NCI-H146 treated with DMSO at 0.1 percent for 48 hours (cell line): ENCODE data around the gene QRFPR.
"Not testable (repeated sequence)": the region's sequence is repeated elsewhere in the genome, so short reads cannot be mapped to it uniquely, and the experiment has no call there.

Experiments
- DNase-seq: peaks from one replicate; lab custom pipeline; 2025; ENCODE audit not compliant: unreplicated experiment; lab: John Stamatoyannopoulos, UW

The QRFPR gene

GRCh38 chr4:121380776-121381462 lies at the start of gene QRFPR:
Gene QRFPR (minus strand): TSS chr4:121381018. CDS start chr4:121380647, 371 bp downstream.
- DNase-seq, result no peak

- no peak for DNase-seq
Measured at GRCh38 chr4:121428721-121429120, 47.9 kb upstream of the QRFPR start.

- no peak for DNase-seq
Measured at GRCh38 chr4:121421594-121421993, 40.8 kb upstream of the QRFPR start.

GRCh38 chr4:121411151-121411744 lies 30.4 kb upstream of the QRFPR start:
- no peak for DNase-seq

DNA sequence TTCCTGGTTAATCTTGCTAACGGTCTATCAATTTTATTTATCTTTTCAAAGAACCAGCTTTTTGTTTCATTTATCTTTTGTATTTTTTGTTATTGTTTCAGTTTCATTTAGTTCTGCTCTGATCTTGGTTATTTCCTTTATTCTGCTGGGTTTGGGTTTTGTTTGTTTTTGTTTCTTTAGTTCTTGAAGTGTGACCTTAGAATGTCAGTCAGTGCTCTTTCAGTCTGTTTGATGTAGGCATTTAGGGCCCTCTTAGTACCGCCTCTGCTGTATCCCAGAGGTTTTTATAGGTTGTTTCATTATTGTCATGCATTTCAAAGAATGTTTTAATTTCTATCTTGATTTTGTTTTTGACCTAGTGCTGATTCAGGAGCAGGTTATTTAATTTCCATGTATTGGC lies 27.7 kb upstream of the QRFPR start:
- not testable (repeated sequence) for DNase-seq

DNA sequence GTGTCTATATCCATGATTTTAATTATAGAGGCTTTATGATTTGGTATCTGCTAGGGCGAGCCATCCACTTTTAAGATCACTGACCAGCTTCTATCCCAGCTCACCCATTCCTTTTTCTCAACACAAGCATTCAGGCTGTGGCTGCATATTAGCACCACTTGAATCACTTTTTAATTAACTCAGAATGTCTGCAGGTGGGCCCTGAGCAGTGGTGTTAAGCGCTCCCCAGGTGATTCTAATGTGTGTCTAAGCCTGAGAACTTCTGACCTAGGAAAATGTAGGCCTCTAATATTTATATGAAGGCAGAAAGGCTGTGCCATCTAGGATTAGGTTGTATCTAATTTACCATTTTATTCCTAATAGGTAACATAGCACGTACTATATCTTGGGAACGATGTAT lies 19.8 kb upstream of the QRFPR start:
- no peak for DNase-seq

DNA sequence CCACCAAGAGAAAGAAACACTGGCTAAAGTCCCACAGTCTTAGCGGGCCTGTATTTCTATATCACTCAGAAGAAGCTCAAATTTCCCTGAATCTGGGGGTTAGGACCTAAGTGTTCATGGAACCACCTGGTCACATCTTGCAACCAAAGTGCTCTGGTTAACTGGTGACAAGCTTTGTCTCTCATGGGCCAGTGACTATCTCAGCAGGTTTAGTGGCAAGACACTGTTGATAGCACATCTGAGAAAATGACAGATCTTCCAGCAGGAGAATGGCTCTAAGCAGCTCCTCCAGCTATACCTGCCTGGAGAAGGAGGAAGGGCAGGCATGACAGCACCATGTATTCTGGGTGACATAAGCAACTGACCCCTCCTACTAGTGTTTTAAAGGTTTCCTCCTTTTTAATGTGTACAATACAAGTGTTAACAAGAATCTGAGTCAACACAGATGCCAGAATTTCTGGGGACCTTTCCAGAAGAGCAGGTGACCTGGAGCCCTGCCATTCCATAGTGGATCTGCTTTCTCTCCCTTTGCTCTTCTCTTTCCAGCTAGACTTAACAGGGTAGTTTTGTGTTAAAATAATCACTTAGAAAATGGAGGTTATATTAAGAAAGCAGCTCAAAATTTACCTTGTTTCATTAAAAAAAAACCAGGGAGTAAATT lies 17.3 kb upstream of the QRFPR start:
- no peak for DNase-seq

DNA sequence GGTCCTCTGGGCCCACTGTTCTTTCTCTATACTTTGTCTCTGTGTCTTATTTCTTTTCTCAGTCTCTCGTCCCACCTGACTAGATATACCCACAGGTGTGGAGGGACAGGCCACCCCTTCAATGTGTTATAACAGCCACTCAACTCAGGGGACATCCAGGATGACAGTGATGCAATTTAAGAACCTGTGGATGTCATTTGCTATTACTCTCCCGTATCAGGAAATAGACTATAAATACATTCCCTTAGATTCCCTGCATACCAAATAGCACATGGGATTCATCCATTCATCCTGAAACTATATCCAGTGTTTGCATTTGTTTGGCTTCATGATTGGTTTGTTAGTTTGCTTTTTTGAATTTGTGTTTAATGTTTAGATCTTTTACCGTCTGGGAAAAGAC lies 16.6 kb upstream of the QRFPR start:
- DNase-seq, result no peak

DNA sequence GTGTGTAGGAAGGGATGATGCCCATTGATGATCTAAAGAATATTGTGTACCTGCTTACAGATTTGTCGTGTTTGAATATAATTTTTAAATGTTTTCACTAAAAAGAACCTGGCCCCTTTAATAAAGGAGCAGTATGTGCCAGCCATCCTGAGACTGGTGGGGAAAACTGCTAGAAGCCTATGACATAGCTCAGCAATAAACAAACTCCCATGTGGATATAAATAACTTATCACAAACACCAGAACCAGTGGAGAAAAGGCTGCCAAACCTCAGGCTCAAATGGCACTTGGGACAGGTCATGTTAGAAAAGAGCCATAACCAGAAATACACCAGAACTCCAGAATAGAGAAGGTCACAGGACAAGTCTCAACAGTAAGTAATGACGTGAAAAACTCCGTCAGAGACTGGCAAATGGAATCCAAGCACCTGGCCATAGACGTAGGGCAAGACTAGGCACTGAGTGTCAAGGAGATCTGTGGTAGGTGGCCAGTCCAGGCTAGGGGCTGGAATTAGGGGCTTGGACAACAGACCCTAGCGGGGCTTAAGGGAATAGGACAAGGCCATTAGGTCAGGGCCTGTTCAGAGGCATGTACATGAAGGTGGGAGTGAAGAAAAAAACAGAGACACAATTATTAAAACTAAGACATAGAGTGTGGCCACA lies 11.7 kb upstream of the QRFPR start:
- no peak for DNase-seq

- DNase-seq, result no peak
Measured at GRCh38 chr4:121390335-121390734, 9.5 kb upstream of the QRFPR start.

DNA sequence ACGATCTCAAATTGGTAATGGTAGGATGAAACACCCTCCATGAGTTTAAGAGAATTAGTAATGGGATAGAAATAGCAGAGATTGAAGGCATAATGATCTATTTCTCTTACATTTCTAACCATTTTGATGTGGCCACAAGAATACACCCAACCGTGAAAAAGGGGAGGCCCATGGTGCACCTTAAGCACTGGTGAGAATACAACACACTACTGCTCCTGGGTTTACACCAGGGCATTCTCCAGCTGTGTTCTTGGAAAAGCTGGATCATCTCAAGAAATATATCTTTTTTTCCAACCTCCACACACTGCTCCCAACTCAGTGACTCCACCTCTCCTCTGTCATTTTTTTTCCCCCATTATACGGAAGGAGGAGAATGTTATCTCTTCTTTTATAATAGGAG lies 1.5 kb downstream of the QRFPR start:
- DNase-seq, result no peak

DNA sequence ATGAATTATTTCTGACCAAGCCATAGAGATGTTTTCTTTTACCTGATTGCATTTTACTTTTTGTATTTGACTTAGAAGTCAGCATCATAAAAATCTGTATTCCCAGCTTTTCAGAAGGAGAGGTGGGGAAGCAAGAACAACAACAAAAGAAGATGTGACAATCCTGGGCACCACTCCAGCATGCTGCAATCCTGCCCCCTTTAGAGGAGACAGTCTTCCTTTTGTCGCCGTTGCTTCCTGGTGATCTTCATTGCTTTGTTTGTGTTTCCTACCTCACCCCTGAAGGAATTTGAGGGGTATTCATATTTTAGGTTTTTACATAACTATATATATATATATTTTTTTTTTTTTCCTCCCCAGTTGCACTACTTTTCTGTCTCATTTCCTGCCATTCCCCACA lies 3.7 kb downstream of the QRFPR start:
- no peak for DNase-seq

DNA sequence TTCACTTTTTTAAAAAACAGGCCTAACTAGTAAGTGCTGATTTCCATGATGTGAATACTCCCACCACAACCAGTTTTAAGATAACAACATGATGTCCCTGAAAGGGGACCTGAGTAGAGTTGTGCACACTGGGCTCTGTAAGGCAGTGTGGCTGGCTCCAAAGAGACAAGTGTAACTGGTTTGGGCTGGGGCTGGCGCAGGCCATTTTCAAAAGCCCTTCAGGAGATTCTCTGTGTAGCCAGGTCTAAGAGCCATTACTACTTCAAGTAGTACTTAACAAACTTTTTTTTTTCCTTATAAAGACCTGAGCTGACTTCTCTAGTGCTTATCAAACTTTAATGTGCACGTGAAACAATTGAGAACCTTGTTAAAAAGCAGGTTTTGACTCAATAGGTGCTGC lies 4.3 kb downstream of the QRFPR start:
- DNase-seq, result no peak

GRCh38 chr4:121376097-121376496 lies 4.7 kb downstream of the QRFPR start:
- DNase-seq, result no peak

GRCh38 chr4:121375262-121375661 lies 5.6 kb downstream of the QRFPR start:
- no peak for DNase-seq

- DNase-seq, result no peak
Measured at GRCh38 chr4:121373841-121374240, 7.0 kb downstream of the QRFPR start.

DNA sequence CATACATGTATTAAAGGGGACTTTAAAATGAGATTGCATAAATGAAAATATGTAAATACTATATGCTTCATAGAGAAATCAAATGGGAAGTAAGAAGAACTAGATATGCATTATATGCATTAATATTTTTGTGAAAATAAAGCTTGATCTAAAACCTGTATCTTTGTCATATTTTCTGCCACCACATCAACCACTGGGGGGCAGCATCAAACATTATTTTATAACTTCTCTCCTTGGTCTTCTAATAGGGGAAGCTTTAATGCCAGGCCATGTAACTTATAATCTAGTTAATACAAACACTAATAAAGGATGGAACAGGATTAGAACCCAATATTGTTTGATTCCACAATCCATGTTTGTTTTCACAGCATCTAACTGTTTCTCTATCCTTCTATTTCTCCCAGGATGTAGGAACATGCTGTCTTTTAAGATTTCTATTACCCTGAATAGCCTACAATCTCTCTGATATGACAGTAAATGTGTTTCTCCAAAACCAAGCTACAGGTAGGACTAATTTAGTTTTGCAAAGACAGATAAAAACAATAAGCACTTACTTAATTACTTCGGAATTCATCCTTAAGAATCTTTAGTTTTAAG lies 10.0 kb downstream of the QRFPR start:
- no peak for DNase-seq

DNA sequence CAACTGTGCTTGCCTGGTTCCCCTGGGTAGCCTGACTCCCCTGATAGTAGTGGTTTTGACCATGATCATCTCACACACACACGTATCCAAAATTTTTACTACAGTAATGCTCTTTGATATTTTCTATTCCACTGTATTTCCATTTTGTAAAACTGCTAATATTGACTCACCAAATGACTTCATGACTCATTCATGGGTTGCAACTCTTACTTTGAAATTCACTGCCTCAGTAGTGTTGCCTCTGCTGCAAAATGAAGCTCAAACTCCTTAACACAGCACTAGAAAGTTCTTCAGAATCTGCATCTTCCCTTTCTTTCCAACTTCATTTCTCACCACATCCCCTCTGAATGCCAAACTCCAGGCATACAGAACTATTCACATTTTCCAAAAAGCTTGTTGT lies 20.3 kb downstream of the QRFPR start:
- no peak for DNase-seq

GRCh38 chr4:121358473-121358872 lies 22.3 kb downstream of the QRFPR start:
- DNase-seq, result no peak

DNA sequence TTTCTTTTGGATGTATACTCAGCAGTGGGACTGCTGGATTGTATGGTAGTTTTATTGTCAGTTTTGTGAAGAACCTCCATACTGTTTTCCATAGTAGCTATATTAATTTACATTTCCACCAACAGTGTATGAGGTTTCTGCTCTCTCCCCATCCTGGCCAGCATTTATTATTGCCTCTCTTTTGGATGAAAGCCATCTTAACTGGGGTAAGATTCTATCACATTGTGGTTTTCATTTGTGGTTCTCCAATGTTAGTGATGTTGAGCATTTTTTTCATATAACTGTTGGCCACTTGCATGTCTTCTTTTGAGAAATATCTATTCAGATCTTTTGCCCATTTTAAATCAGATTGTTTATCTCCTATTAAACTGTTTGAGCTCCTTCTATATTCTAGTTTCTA lies 27.6 kb downstream of the QRFPR start:
- DNase-seq, result no peak

DNA sequence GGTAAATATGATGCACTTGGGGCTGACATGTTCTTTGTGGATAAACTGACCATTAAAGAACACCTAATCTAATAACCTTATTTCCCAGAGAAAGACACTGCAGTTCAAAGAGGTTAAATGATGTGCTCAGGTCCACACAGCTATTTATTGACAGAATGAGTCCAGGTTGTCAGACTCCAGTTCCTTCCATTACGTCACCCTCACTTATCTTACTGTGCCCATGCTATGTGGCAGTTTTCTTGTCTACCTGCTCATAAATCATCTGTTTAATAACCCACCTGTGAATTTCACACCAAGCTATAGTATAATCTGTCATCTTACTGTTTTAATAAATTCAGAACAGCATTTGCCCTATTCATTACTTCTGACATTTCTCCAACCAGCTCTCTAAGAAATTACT lies 36.7 kb downstream of the QRFPR start:
- DNase-seq, result no peak

GRCh38 chr4:121340247-121340646 lies 40.6 kb downstream of the QRFPR start:
- no peak for DNase-seq
